Measurements from ENCODE around the gene MRS2. TPM values are rescaled to one million over a fixed set of nuclear protein-coding genes. Genes with fewer than 3 reads are reported as not detected.

Gene MRS2
- total RNA-seq, 1 donor from 2014 or later: 15.2 TPM

- ATAC-seq: no peak
Observed at GRCh38 chr6:24432611-24433010, 29.9 kb downstream of the MRS2 start.

DNA sequence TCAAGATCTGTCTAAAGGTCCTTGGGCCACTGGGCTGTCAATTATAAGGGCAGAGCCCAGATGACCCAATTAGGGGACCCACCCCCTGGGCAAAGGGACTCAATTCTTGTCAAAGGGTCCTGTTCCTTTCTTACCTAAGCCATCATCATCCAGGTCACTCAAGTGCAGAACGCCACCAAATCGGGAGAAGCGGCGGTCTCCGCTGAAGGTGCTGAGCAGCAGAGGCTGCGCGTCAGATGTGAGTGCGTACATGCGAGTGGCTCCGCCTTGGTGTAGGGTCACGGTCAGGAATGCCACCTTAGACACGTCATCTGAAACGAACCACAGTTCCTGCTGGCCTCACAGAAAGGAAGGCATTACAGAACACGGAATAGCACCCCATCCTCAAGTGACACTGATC is 34.2 kb downstream of the MRS2 start:
- ATAC-seq: no peak

GRCh38 chr6:24439858-24440539 is 37.3 kb downstream of the MRS2 start:
- no peak for ATAC-seq

DNA sequence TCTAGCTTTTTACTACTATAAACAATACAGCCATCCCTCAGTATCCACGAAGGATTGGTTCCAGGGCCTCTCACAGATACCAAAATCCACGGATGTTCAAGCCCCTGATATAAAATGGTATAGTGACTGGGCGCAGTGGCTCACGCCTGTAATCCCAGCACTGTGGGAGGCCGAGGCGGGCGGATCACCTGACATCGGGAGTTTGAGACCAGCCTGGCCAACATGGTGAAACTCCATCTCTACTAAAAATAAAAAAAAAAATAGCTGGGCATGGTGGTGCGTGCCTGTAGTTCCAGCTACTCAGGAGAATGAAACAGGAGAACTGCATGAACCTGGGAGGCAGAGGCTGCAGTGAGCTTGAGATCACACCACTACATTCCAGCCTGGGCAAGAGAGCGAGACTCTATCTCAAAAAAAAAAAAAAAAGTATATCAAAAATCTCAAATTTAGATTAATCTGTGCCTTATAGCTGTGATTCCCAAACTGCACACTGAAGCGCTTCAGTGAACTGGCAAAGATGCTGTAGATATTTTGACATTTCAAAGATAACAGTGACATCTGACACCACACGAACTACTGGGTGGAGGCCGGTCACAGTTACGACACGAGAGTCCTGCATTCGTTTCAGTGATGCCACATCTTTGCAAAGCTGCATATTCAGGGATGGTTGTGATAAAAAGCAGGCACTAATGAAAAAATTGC is 38.3 kb downstream of the MRS2 start:
- no peak for ATAC-seq

DNA sequence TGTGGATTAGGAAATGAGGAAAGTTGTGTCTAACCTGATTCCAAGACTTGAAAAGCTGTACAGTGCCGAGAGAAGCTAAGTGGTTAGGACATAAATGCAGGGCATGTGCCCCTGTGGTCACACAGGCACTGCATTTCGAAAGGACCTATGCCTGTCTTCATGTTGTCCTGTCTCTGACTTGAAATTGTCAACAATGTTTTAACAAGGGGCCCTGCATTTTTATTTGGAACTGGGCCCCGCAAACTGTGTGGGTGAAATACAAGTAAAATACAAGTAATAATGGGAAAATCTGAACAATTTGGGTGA is 38.8 kb downstream of the MRS2 start:
- ATAC-seq: no peak

DNA sequence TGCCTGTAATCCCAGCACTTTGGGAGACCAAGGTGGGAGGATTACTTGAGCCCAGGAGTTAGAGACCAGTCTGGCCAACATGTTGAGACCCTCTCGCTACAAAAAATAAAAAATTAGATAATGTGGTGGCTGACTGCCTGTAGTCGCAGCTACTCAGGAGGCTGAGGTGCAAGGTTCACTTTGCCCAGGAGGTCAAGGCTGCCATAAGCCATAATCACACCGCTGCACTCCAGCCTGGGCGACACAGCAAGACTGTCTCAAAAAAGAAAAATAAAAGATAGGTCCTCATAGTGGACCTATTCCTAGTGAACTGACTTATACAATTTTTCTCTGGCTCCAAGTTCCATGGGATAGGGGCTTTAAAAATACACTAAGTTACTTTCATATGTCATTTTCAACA is 41.9 kb downstream of the MRS2 start:
- no peak for ATAC-seq

DNA sequence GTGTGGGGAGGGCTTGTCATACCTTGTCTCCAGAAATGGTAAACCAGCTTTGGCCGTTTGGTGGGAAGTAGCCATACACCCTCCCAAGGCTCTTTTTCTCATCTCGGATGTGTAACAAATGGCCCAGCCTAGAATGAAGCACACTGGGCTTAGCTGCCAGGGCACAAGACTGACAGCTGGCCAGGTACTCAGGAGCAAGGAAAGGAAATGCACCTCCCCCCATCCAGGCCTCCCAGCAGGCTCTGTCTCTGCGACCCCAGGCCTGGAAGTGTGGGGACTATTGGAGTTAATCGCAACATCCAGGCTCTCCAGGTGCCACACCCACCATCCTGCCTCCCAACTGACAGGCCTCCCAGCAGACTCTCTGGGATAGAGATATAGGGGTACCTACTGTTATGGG is 43.0 kb downstream of the MRS2 start:
- no peak for ATAC-seq

- no peak for ATAC-seq
Observed at GRCh38 chr6:24446670-24447069, 43.9 kb downstream of the MRS2 start.

- ATAC-seq: peak; percentile 15
Observed at GRCh38 chr6:24448396-24448795, 45.7 kb downstream of the MRS2 start.

DNA sequence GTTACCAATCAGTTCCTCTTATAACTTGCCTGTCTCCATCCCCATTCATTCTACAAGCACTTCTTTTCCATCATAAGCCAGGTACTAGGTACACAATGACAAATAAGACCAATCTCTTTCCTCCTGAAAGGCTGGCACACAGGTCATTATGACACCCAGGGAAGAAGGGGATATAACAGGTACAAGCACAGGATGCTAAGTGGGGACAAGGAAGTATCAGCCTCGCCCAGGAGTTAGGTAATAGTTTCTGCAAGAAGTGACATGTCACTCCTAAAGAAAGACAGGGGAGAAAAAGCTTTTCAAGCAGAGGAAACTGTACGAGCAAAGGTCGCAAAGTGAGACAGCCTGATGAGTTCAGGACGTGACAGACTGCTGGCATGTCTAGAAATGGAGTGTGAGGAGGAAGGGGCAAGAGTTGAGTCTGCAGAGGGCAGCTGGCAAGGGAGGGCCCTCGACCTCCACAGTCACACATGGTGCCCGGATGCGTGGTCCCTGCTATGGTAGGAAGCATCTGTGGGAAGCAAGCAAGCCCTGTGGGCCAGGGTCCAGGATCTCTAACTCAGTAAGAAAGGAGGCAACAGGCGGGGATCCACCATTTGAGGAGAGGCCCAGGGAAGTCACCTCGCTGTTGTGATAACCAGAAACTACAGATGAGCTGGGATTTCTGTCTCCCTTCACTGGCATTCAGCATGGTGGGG is 46.2 kb downstream of the MRS2 start:
- ATAC-seq: peak; percentile 93

DNA sequence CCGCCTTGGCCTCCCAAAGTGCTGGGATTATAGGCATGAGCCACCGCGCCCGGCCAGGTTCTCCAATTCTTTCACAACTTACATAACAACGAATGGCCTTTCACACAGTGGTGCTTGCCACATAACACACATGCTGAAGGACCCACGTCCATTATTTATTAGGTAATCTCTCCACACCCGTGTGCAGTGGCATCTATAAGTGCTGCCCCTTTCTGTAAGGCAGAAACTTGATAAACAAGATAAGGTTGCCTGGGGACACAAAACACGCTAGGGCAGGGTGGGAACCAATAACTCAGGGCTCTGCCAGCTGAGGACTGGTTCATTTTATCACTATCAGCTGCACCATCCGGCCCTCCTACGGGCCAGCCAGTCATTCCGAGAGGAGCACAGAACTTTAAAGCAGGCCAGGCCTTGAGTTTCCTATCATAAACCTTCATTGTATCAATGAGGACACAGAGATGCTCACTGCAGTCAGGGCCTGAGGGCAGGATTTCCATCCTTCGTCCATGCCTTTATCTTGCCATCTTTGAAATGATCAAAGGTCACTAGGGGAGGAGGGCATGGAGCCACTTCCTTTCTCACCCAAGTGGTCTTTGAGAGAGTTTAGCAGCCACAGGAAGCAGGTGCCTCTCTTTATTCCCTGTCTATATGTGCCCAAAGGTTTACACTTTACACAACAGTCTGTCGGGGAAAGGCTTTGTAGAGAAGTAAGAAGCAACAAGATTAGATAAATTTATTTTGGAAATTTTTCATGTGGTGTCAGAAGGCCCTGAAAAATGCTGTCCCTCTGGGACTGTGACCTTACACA is 49.0 kb downstream of the MRS2 start:
- peak; percentile 28 for ATAC-seq

GRCh38 chr6:24453921-24454320 is 51.2 kb downstream of the MRS2 start:
- no peak for ATAC-seq

DNA sequence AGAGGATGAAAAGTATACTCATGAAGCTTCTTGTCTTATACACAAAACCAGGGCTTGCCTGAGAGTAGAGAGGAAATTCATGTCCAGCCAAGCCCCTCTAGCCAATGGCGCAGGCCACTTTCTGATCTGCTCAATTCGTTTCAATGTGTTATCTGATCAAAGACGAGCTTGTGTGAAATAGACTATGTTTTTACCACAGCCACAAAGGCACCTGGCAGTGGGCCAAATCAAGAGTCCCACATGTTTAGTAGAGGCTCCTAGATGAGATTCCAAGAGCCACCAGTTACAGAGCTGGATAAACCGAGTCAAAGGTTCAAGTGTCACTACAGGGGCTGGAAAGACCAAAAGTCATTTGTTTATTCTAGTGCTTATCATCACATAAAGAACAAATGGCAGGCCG is 51.7 kb downstream of the MRS2 start:
- no peak for ATAC-seq

- ATAC-seq: no peak
Observed at GRCh38 chr6:24455061-24455460, 52.3 kb downstream of the MRS2 start.

GRCh38 chr6:24458134-24458533 is 55.4 kb downstream of the MRS2 start:
- ATAC-seq: peak; percentile 95

DNA sequence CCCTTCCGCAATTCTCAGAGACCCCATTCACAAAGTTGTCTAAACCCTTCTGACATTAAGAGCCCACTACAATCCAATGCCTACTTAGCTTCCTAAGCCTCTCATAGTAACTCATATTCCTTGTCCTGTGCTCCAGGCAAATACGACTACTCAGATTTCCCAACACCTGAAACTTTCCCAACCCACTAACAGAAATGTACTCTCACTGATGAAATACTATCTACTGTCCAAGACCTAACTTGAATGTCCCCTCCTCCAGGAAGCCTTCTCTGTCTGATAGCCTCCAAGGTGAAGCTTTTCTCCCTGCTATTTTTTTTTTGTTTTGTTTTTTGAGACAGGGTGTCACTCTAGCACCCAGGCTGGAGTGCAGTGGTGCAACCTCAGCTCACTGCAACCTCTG is 56.2 kb downstream of the MRS2 start:
- ATAC-seq: peak; percentile 49

GRCh38 chr6:24460966-24461365 is 58.2 kb downstream of the MRS2 start:
- peak; percentile 55 for ATAC-seq

GRCh38 chr6:24464253-24465038 is 61.7 kb downstream of the MRS2 start:
- ATAC-seq: peak; percentile 31

- no peak for ATAC-seq
Observed at GRCh38 chr6:24469811-24470210, 67.1 kb downstream of the MRS2 start.

DNA sequence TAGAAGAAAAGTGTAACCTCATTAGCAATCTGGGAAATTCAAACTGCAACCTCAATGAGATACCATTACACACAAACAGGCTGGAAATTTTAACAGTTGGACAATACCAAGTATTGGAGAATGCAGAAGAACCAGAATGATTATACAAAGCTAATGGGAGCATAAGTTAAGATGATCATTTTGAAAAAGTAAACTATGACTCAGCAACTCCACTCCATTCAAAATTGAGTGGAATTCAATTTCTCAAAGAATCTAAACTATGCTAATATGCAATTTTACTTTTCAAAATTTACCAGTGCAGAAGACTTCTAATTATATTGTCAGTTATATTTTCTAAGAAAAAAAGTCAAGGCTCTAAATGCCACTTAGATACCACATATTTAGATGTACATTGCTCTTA is 69.4 kb downstream of the MRS2 start:
- ATAC-seq: peak; percentile 69
